SK-N-SH treated with all-trans-retinoic acid at 6 μM for 48 hours (cell line): ENCODE data around the gene PCARE.

Source experiments
- CSDC2 ChIP-seq: fragments of 250-450 bp; sonication (Bioruptor Pico); IDR thresholded peaks from 2 replicates; pipeline ENCODE4 v1.5.0; 2020; ENCODE audit warnings: mild to moderate bottlenecking, moderate library complexity
- CSRNP3 ChIP-seq: fragments of 250-450 bp; sonication (Bioruptor Pico); IDR thresholded peaks from 2 replicates; pipeline ENCODE4 v1.5.1; 2021; ENCODE audit warnings: mild to moderate bottlenecking, moderate library complexity
- RARB ChIP-seq: fragments of 250-450 bp; sonication (Bioruptor Pico); IDR thresholded peaks from 2 replicates; pipeline ENCODE4 v1.8.0; 2021; ENCODE audit warnings: mild to moderate bottlenecking, moderate library complexity
- ZNF70 ChIP-seq: fragments of 450-650 bp; formaldehyde crosslinking; IDR thresholded peaks from 2 replicates; pipeline ENCODE4 v1.5.0; 2020; ENCODE audit warnings: mild to moderate bottlenecking, moderate library complexity
- TF ChIP-seq, protein P1 (sequence below): fragments of 250-450 bp; sonication (Bioruptor Pico); IDR thresholded peaks from 2 replicates; pipeline ENCODE4 v1.8.0; 2020; ENCODE audit warnings: mild to moderate bottlenecking, moderate library complexity, borderline replicate concordance

DNA sequence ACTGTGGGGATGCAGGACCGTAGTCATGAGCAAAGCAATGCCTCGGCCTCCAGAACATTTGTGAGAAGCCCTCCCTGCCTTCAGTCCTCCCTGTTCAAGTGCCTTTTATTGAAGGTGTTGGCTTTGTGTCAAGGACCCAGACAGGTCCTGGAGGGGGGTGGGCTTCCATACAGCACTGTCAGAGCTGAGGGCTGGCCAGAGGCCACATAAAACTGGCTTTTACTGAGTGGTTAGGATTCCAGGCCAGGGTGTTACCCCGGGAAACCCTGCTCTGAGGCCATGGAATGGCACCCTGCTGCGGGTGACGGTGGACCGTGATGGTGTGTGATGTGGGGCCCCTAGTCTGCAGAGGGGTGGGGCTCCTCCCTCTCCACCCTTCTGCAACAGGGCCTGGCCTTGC is 51.6 kb downstream of the PCARE start:
- TF ChIP-seq CSRNP3 (CRISPR knock-in tag) (no peak), CSDC2 (CRISPR knock-in tag) (no peak), ZNF70 (no peak), RARB (CRISPR knock-in tag) (no peak)
- TF ChIP-seq, protein P1, sequence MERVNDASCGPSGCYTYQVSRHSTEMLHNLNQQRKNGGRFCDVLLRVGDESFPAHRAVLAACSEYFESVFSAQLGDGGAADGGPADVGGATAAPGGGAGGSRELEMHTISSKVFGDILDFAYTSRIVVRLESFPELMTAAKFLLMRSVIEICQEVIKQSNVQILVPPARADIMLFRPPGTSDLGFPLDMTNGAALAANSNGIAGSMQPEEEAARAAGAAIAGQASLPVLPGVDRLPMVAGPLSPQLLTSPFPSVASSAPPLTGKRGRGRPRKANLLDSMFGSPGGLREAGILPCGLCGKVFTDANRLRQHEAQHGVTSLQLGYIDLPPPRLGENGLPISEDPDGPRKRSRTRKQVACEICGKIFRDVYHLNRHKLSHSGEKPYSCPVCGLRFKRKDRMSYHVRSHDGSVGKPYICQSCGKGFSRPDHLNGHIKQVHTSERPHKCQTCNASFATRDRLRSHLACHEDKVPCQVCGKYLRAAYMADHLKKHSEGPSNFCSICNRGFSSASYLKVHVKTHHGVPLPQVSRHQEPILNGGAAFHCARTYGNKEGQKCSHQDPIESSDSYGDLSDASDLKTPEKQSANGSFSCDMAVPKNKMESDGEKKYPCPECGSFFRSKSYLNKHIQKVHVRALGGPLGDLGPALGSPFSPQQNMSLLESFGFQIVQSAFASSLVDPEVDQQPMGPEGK (CRISPR knock-in tag) = no peak
